T-helper 17 cell (primary cell): ENCODE results near the gene PLXNB2. TPM values are rescaled to one million over a fixed set of nuclear protein-coding genes. Genes with fewer than 3 reads are reported as not detected.

Experiments used
- ATAC-seq: fragments of 150-1000 bp; cut with Tn5 transposase; 2 replicates; pipeline ENCODE4 v1.10.0; 2021; ENCODE audit warnings: mild to moderate bottlenecking, moderate library complexity
- DNase-seq, 3 donors: peaks; one replicate each; pipeline versions ENCODE4 v3.0.0 to v3.0.0-alpha.2; 2020 to 2021
- H3K9me3 ChIP-seq: one replicate; pipeline ENCODE4 v1.7.0; 2013; ENCODE audit warnings: low read length, mild to moderate bottlenecking; ENCODE audit not compliant: control insufficient read depth, poor library complexity, severe bottlenecking
- H3K27ac Mint-ChIP-seq: one replicate; pipeline ENCODE4 v1.8.0; 2022; ENCODE audit warnings: mild to moderate bottlenecking, moderate library complexity, mixed read lengths
- H3K27me3 Mint-ChIP-seq: one replicate; pipeline ENCODE4 v1.8.0; 2022; ENCODE audit warnings: mixed read lengths
- H3K36me3 Mint-ChIP-seq: one replicate; pipeline ENCODE4 v1.8.0; 2022; ENCODE audit warnings: low read depth, mixed read lengths
- H3K4me1 Mint-ChIP-seq: one replicate; pipeline ENCODE4 v1.8.0; 2022; ENCODE audit warnings: mild to moderate bottlenecking, mixed read lengths
- H3K4me3 Mint-ChIP-seq: one replicate; pipeline ENCODE4 v1.8.0; 2022; ENCODE audit warnings: mild to moderate bottlenecking, moderate library complexity, mixed read lengths
- total RNA-seq, 4 donors: library from RNA in 2 of 4; stranded (reverse) in 2 of 4; gene quantifications; one replicate each; pipeline ENCODE4 v1.2.3 and lab custom pipeline; 2022 to 2026

PLXNB2 gene, protein sequence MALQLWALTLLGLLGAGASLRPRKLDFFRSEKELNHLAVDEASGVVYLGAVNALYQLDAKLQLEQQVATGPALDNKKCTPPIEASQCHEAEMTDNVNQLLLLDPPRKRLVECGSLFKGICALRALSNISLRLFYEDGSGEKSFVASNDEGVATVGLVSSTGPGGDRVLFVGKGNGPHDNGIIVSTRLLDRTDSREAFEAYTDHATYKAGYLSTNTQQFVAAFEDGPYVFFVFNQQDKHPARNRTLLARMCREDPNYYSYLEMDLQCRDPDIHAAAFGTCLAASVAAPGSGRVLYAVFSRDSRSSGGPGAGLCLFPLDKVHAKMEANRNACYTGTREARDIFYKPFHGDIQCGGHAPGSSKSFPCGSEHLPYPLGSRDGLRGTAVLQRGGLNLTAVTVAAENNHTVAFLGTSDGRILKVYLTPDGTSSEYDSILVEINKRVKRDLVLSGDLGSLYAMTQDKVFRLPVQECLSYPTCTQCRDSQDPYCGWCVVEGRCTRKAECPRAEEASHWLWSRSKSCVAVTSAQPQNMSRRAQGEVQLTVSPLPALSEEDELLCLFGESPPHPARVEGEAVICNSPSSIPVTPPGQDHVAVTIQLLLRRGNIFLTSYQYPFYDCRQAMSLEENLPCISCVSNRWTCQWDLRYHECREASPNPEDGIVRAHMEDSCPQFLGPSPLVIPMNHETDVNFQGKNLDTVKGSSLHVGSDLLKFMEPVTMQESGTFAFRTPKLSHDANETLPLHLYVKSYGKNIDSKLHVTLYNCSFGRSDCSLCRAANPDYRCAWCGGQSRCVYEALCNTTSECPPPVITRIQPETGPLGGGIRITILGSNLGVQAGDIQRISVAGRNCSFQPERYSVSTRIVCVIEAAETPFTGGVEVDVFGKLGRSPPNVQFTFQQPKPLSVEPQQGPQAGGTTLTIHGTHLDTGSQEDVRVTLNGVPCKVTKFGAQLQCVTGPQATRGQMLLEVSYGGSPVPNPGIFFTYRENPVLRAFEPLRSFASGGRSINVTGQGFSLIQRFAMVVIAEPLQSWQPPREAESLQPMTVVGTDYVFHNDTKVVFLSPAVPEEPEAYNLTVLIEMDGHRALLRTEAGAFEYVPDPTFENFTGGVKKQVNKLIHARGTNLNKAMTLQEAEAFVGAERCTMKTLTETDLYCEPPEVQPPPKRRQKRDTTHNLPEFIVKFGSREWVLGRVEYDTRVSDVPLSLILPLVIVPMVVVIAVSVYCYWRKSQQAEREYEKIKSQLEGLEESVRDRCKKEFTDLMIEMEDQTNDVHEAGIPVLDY (N-terminal part only)
- total RNA-seq = 1 to 10 TPM; 3.0 to 7.6 TPM
- 1.2 to 3.2 reads per million in 2 donors for total RNA-seq (lab: John Stamatoyannopoulos, UW)

DNA sequence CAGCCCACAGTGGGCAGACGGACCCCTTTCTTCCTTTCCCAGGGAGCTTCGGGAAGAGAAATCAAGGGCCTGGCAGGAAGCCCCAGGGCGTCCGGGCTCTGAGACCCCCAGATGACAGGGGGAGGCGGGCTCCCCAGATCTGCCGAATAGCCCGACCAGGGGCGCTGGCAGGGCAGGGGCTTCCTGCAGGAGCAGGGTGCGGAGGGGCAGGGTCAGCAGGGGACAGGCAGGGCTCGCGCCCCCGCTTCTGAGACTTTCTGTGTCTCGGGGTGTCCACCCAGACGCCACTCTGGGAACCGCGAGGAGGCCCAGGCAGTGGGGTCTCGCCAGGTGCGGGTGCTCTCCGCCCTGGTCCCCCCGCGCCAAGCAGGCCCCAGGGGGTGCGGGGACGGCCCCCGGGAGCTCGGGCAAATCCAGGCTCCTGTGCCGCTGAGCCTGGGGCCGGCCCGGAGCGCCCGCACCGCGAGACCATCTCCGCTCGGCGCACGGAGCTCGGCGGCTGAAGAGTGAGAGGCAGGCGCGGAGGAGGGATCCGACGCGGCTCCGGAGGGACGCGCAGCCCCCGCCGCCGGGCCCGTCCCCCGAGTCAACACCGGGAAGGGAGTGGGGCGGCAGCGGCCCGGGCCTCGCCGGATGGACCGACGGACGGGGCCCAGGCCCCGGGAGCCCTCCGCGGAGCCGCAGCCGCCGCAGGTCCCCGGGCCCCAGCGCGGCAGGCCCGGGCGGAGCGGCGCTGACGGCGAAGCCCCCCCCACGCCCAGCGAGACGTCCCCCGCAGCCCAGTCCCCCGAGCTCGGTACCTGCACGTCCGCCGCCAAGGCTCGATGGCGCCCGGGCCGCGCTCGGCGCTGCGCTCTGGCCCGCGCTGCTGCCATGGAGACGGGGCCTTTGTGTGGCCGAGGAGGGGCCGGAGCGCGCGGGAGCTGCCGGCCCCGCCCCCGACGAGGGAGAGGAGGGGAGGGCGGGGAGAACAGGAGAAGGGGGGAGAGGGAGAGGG, at the start of gene PLXNB2:
PLXNB2 (minus strand) TSS at position 894 of the 997 bp plus-strand sequence. CDS start 17,062 bp downstream, outside the sequence.
- Mint-ChIP-seq H3K27me3 (peaks cover 12% of the 10 kb centered on the region), H3K4me1 (peaks cover 8% of the 10 kb centered on the region), H3K36me3 (no peaks in the 10 kb centered on the region), H3K4me3 (peak within 1 kb of the TSS; percentile 62), H3K27ac (no peak within 1 kb of the TSS)
- ATAC-seq (peak; percentile 39), DNase-seq (no peak)
- H3K9me3 ChIP-seq = no peaks in the 10 kb centered on the region

DNA sequence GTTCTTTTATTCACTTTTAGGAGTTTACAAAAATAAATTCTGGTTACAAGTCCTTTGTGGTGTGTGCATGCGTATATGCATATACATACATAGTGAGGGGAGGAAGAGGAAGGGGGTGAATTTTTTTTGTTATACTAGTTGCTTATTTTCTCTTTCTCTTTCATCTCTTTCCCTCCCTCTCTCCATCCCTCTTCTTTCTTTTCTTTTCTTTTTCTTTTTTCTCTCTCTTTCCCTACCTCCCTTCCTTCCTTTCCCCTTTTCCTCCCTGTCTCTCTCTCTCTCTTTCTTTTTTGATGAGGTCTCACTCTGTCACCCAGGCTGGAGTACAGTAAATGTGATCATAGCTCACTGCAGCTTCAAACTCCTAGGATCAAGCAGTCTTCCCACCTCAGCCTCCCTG, 49.8 kb upstream of the PLXNB2 start:
- no peaks in the 10 kb centered on the region for H3K9me3 ChIP-seq
- H3K27ac Mint-ChIP-seq = peak overlapping the region; percentile 65
- no peak overlapping the region for H3K4me3 Mint-ChIP-seq
- no peaks in the 10 kb centered on the region for H3K27me3 Mint-ChIP-seq
- ATAC-seq (no peak), DNase-seq (no peak)
- peaks cover 5% of the 10 kb centered on the region for H3K36me3 Mint-ChIP-seq
- peaks cover 26% of the 10 kb centered on the region for H3K4me1 Mint-ChIP-seq

DNA sequence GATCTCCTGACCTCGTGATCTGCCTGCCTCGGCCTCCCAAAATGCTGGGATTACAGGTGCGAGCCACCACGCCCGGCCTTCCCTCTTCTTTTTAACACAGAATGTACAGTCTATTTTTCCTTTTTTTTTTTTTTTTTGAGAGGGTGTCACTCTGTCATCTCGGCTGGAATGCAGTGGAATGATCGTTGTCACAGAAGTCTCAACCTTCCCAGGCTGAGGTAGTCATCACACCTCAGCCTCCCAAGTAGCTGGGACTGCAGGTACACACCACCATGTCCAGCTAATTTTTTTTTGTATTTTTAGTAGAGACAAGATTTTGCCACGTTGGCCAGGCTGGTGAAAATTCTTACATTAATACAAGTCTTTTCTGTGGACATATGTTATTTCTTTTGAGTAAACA, 48.7 kb upstream of the PLXNB2 start:
- peaks cover 15% of the 10 kb centered on the region for H3K4me1 Mint-ChIP-seq
- H3K27me3 Mint-ChIP-seq = no peaks in the 10 kb centered on the region
- H3K36me3 Mint-ChIP-seq = peaks cover 5% of the 10 kb centered on the region
- ATAC-seq (no peak), DNase-seq (no peak)
- peak overlapping the region; percentile 4 for H3K27ac Mint-ChIP-seq
- H3K4me3 Mint-ChIP-seq = no peak overlapping the region
- H3K9me3 ChIP-seq = no peaks in the 10 kb centered on the region

DNA sequence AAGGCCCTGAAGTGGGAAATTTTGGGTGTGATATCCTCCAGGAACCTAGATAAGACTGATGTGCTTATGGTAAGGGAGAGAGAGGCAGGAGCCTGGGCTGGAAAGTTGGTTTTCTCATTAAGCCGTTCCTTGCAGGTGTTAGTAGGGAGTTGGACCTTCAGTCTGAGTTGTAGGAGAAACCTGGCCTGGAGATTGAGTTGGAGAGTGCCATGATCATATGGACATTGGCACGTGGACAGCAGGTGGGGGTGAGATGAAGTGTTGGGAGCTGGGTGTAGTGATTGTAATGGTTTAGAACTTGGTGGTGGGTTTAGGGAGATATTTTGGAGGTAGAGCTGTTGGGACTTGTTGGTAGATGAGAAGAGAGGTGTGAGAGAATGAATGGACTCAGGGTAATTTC, 40.6 kb upstream of the PLXNB2 start:
- Mint-ChIP-seq H3K27me3 (no peaks in the 10 kb centered on the region), H3K4me3 (no peak overlapping the region), H3K27ac (no peak overlapping the region), H3K4me1 (peaks cover 3% of the 10 kb centered on the region), H3K36me3 (no peaks in the 10 kb centered on the region)
- DNase-seq (no peak), ATAC-seq (no peak)
- no peaks in the 10 kb centered on the region for H3K9me3 ChIP-seq

DNA sequence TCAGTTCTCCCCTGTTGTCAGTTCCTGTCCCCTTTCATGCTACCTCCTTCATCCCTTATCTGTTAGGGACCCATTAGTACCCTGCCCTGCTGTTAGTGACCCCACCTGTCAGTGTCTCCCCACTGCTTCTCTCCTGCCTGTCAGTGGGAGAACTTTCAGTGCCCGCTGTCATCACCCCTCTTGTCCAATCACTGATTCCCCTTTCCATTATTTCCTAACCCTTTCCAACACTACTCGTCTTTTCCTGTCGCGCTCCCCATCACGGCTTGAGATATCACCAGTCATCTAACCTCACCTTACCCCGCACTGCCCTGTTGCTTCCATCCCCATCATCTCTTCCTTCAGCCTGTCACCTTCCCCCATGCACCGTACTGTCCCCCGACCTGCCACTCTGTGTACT, 39.7 kb upstream of the PLXNB2 start:
- Mint-ChIP-seq H3K27me3 (no peaks in the 10 kb centered on the region), H3K4me1 (peaks cover 2% of the 10 kb centered on the region), H3K27ac (no peak overlapping the region), H3K4me3 (no peak overlapping the region), H3K36me3 (no peaks in the 10 kb centered on the region)
- ATAC-seq (no peak), DNase-seq (no peak)
- H3K9me3 ChIP-seq = no peaks in the 10 kb centered on the region

DNA sequence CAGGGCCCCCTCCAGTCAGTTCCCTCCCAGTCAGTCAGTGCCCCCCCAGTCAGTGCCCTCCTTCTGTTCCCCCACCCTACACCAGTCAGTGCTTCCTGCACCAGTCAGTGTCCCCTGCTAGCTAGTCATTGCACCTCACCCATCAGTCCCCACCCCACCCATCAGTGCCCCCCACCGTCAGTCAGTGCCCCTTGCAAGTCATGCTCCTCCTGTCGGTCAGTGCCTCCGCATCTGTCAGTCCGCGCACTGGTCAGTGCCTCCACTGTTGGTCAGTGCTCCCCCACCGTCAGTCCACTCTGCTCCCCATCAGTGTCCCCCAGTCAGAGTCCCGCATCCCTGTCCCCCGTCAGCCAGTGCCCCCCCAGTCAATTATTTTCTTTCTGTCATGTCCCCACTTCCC, 39.0 kb upstream of the PLXNB2 start:
- no peaks in the 10 kb centered on the region for H3K9me3 ChIP-seq
- H3K4me1 Mint-ChIP-seq = peaks cover 2% of the 10 kb centered on the region
- no peak for ATAC-seq
- H3K27me3 Mint-ChIP-seq = no peaks in the 10 kb centered on the region
- no peaks in the 10 kb centered on the region for H3K36me3 Mint-ChIP-seq
- H3K27ac Mint-ChIP-seq = no peak overlapping the region
- H3K4me3 Mint-ChIP-seq = no peak overlapping the region
- DNase-seq = no peak

DNA sequence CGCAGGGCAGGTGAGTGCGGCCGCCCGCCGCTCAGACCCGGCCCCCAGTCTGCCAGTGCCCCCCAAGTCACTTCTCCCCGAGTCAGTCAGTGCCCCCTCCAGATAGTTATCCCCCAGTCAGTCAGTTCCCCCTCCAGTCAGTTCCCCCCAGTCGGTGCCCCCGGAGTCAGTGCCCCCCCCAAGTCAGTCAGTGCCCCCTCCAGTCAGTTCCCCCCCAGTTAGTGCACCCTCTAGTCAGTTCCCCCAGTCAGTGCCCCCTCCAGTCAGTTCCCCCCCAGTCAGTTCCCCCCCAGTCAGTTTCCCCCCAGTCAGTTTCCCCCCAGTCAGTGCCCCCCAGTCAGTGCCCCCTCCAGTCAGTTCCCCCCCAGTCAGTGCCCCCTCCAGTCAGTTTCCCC, 36.1 kb upstream of the PLXNB2 start:
- no peak for DNase-seq
- peaks cover 2% of the 10 kb centered on the region for H3K4me1 Mint-ChIP-seq

DNA sequence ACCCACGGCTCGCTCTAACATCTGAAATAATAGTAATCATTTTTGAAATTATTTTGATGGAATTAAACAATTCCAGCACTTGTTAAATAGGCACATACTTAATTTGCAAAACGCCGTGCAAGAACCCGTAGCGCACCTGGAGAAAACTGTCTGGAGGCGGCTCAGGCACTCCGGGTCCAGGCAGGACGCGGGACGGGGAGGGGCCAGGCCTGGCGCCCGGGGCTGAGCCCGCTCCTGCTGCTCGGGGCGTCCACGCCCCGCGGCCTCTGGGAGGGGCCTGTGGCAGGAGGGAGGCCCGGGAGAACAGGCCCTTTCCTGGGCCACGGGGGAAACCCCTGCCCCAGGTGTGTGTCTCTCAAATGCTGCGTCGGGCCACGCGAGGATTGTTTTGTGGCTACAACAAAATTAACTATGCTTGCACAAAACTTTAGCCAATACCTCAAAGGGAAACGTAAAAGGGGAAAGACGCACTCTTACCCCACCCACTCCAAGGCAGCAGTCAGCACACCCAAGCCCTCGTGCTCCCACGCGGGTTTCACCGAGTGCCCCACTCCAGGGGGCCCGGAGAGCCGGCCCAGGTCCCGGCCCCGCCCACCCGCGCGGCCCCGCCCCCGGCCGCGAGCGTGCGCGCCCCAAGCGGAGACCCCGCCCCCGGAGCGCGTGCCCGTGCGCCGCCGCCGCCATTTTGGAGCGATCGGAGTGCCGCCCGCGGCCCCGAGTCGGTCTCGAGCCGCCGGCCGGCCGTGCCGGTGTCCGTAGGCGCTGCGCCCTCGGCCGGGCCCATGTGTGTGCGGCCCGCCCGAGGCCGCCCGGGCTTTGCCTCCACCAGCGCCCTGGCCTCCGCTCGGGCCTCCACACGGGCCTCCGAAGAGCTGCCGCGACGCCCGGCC, 35.5 kb upstream of the PLXNB2 start, which contains the start of gene PPP6R2:
PPP6R2 (plus strand) TSS at position 677 of the 890 bp plus-strand sequence. CDS start 50,582 bp downstream, outside the sequence.
- H3K27me3 Mint-ChIP-seq = no peaks in the 10 kb centered on the region
- H3K9me3 ChIP-seq = no peaks in the 10 kb centered on the region
- peaks cover 2% of the 10 kb centered on the region for H3K4me1 Mint-ChIP-seq
- peak within 1 kb of the TSS; percentile 78 for H3K27ac Mint-ChIP-seq
- H3K36me3 Mint-ChIP-seq = no peaks in the 10 kb centered on the region
- peak within 1 kb of the TSS; percentile 82 for H3K4me3 Mint-ChIP-seq
- DNase-seq (peak; percentile 89 to 94 (median 90)), ATAC-seq (peak; percentile 85)

More for the DNA sequence above, 36.1 kb upstream of the PLXNB2 start:
- H3K9me3 ChIP-seq = no peaks in the 10 kb centered on the region
- no peak overlapping the region for H3K27ac Mint-ChIP-seq
- H3K4me3 Mint-ChIP-seq = peak overlapping the region; percentile 47
- H3K36me3 Mint-ChIP-seq = no peaks in the 10 kb centered on the region
- ATAC-seq = peak; percentile 4
- no peaks in the 10 kb centered on the region for H3K27me3 Mint-ChIP-seq

DNA sequence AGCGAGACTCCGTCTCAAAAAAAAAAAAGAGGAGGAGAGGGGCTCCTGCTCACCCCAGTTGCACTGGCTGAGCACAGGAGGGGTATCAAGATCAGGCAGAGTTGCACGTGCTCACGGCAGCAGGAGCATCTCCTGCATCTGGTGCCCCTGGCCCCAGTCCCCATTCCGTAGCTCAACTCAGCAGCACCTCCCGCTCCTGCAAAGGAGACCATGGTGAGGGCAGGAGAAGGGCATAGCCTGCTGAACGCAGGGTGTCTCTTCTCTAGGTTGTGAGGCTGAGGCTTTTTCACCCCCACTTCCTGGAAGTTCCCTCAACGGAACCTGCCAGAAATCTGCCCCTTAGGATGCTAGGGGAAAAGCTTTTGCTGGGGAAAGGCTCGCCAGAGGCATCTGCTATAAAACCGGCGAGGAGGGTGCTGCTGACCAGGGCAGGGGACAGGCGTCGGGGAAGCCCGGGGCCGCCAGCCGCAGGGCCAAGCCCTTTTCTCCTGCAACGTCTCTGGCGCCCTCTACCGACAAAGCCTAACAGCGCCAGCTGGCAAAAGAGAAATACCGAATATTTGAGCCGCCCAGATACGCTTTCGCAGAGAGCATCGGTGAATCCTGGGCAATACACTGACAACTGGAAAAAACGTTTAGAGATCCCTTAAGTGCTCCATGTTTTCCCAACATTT, 34.7 kb upstream of the PLXNB2 start:
- ATAC-seq = peak; percentile 64
- no peaks in the 10 kb centered on the region for H3K36me3 Mint-ChIP-seq
- H3K4me3 Mint-ChIP-seq = peak overlapping the region; percentile 82
- peak overlapping the region; percentile 78 for H3K27ac Mint-ChIP-seq
- H3K9me3 ChIP-seq = no peaks in the 10 kb centered on the region
- peak; percentile 75 to 88 (median 81) for DNase-seq
- H3K4me1 Mint-ChIP-seq = peaks cover 2% of the 10 kb centered on the region
- no peaks in the 10 kb centered on the region for H3K27me3 Mint-ChIP-seq

DNA sequence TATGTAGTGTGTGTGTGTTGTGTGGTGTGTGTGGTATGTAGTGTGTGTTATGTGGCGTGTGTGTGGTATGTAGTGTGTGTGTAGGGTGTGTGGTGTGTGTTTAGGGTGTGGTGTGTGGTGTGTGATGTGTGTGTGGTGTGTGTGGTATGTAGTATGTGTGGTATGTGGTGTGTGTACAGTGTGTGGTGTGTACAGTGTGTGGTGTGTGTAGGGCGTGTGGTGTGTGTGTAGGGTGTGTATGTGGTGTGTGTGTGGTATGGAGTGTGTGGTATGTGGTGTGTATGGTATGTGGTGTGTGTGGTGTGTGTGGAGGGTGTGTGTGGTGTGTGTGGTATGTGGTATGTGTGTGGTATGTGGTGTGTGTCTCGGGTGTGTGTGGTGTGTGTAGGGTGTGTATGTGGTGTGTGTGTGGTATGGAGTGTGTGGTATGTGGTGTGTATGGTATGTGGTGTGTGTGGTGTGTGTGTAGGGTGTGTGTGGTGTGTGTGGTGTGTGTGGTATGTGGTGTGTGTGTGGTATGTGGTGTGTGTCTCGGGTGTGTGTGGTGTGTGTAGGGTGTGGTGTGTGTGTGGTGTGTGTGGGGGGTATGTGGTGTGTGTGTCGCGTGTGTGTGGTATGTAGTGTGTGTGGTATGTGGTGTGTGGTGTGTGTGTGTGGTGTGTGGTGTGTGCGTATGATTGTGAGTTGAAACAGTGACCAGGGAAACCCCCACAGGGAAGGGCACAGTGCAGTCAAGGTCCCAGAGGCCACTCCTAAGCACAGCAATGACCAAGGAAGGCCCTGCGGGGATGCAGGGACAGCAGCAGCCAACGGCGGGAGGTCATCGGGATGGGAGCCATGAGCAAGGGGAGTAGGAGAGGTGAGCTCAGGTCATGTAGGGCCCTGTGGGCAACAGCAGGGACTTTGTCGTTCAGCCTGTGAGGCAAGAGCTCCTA, 32.8 kb upstream of the PLXNB2 start:
- Mint-ChIP-seq H3K4me1 (peaks cover 2% of the 10 kb centered on the region), H3K27ac (no peak overlapping the region), H3K4me3 (no peak overlapping the region), H3K36me3 (no peaks in the 10 kb centered on the region), H3K27me3 (no peaks in the 10 kb centered on the region)
- no peaks in the 10 kb centered on the region for H3K9me3 ChIP-seq
- DNase-seq (no peak), ATAC-seq (no peak)
